ENCODE measurements around the gene TFDP2.

- TF ChIP-seq SIN3A (IDR thresholded peaks at IDR 0.05; ENCODE audit: low read depth) (no peak), JUND (IDR thresholded peaks at IDR 0.05) (no peak), ZNF274 (IDR thresholded peaks at IDR 0.05; ENCODE audit: low read depth, low read length) (no peak)
- TF ChIP-seq, protein P1, sequence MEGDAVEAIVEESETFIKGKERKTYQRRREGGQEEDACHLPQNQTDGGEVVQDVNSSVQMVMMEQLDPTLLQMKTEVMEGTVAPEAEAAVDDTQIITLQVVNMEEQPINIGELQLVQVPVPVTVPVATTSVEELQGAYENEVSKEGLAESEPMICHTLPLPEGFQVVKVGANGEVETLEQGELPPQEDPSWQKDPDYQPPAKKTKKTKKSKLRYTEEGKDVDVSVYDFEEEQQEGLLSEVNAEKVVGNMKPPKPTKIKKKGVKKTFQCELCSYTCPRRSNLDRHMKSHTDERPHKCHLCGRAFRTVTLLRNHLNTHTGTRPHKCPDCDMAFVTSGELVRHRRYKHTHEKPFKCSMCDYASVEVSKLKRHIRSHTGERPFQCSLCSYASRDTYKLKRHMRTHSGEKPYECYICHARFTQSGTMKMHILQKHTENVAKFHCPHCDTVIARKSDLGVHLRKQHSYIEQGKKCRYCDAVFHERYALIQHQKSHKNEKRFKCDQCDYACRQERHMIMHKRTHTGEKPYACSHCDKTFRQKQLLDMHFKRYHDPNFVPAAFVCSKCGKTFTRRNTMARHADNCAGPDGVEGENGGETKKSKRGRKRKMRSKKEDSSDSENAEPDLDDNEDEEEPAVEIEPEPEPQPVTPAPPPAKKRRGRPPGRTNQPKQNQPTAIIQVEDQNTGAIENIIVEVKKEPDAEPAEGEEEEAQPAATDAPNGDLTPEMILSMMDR (IDR thresholded peaks at IDR 0.05 in 2 of 3, conservative IDR thresholded peaks at IDR 0.05 in 1 of 3; ENCODE audit: borderline replicate concordance in 1 of 3, insufficient read depth in 1 of 3, low read depth in 2 of 3, low read length in 2 of 3) = no peak
Measured at GRCh38 chr3:142077859-142078500, 71.4 kb downstream of the TFDP2 start.

All from HCT116 (cell line).